GM18508 (cell line): ENCODE measurements around the gene TMEM238L.

ENCODE experiments used
- ATAC-seq: cut with Tn5 transposase; IDR thresholded peaks from one replicate; pipeline ENCODE4 v1.9.1; 2021; ENCODE audit warnings: moderate number of reproducible peaks; ENCODE audit not compliant: insufficient read depth, unreplicated experiment

Gene TMEM238L

DNA sequence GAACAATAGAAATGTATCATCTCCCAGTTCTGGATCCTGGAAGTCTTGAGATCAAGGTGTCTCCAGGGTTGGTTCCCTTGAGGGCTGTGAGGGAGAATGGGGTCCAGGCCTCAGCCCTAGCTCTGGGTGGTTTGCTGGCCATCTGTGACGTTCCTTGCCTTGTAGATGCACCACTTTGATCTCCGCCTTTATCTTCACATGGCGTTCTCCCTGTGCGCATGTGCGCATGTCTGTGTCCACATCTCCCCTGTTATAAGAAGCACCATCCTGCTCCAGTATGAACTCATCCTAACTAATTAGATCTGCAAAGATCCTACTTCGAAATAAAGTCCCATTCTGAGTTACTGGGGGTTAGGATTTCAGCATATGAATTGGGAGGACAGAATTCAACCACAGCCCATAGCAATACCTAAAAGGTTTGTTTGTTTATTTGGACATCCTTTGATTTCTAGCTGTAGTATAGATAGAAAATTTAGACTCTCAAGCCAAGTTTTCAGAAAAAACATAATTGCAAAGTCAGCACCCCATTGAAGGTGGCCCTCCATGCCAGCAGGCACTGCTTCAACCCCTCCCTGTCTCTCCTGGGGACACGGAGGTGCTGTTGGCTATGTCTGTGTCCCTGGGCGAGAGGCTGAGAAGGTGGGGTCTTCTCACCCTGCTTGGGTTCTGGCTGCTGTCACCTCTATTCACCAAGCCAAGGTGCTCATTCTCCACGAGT is 2.8 kb upstream of the TMEM238L start:
- no peak for ATAC-seq

DNA sequence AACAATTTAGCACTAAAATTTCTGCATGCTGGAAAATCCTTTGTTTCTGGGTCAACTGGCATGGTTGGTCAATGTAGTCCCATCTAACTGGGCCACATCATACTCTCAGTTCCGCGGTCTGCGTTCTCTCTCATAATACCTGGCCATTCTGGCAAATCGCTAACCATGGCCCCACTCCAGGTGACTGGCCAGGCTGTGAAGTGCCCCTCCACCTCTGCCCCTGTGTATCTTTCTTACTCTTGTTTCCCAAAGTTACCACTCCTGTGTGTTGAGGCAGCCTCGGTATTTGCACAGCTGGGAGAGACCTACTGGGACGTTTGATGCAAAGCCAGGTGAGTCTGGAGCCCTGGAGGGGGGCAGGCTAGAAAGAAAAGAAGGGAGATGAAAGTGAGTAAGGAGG is 2.0 kb upstream of the TMEM238L start:
- ATAC-seq: no peak

DNA sequence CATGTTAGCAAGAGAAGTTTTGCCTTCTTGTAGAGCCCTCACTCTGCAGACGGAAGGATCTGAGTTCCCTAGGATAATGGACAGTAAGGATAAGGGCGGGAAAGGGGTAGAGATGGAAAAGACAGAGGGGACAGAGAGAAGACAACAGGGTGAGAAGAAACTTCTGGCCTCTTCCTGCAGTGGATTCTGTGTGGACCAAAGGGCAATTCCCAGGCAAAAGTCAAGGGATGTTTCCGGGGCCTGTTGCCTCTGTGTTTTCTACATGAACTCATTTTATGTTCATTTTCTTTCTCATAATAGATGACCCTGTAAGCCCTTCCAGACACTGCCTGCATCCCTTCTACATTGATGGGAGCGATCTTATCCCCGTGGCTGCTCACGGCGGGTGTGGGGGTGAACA is 647 bp upstream of the TMEM238L start:
- ATAC-seq: no peak

DNA sequence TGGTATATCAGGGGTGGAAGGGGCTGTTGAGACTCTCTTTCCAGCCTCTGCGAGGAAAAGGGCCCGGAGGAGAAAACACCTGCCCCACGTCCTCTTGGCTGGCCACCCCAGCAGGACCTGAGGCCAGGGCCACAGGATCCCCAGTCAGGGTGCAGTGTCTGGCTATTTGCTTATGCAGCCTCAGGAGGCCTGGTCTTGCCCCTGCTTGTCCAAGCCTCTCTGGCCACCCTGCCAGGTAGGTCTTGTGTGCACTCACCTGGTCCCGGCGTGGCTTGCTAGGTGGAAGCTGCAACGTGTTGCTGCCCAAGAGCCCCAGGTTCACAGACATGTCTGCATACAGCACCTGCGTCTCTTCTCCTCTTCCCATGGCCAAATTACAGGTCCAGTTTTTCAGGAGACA is 549 bp downstream of the TMEM238L start:
- ATAC-seq: no peak

DNA sequence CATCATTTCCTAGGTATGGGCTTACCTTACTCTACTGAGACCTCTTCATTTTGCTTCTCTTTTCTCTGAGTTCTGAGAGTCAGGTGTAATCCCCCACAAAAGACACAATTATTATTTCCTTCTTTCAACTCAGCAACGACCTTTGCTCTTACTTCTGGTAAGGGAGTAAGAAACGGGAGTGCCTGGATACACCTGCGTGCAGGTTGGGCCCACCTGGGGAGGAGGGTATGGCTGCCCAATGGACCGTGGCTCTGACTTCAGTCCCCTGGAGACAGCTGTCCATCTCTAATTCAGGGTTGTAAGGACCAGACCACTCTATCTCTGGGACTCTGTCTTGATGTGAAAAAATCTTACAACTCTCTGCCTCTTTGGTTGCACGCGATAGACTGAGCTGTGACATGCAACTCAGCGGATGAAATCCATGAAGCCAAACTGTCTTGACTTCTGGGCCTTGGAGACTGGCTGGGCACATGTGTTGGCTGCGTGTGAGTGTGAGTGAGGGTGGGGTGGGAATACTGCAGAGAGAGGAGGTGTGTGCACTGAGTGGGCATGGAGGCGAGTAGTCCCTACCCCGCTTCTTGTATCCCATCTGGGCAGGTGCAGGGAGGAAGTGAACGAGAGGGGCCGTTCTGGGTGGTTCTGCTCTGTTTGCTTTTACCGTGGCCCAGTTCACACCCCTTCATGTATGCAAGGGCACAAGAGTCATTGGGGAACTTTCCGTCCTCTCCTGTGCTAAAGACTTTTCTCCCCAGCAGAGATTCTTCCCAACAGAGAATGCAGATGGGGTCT is 1.2 kb downstream of the TMEM238L start:
- ATAC-seq: no peak

DNA sequence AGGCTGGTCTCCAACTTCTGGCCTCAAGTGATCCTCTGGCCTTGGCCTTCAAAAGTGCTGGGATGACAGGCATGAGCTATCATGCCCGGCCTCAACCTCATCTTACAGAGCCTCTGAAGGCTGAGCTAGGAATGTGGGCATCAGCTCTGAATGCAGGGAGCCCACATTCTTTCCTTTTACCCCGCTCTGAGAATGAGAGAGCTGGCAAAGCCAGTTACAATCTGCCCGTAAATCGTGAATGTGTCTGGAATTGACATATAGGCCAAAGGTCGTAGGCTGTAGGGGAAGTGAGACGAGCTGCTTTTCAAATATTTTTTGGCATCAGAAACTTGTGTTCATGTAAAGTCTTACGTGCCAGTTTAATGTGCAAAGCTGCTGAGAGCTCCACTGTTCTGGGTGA is 4.5 kb downstream of the TMEM238L start:
- ATAC-seq: no peak

DNA sequence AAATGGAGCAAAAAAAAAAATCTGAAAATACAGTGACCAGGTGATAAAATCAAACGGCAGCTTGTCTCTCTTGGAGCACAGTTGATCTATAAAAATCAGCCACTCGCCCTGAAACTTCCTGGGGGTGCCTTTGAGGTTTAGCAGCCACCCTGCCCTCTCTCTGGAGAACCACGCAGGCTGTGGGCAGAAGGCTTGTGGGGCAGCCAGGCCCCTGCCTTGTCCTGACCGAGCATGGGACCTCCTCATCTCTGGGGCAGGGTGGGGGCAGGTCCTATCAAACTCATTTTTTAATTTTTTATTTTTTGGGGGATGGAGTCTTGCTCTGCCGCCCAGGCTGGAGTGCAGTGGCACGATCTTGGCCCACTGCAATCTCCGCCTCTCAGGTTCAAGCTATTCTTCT is 5.0 kb downstream of the TMEM238L start:
- ATAC-seq: no peak

DNA sequence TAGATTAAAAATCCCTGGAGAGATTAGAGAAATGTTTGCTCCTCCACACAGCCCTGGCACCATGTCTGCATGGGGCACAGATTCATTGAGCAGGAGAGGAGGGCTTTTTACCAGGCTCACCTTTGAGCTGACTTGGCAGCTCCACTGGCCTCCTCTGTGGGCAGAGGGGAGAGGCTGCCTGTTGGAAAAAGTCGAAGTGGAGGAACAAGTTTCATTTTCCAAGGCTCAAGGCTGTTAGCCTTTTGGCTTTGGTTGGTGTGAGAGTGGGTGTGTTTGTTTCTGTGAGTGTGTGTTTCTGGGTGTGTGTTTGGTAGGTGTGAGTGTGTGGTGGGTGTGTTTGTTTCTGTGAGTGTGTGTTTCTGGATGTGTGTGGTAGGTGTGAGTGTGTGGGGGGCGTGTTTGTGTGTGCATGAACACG is 5.6 kb downstream of the TMEM238L start:
- ATAC-seq: no peak

DNA sequence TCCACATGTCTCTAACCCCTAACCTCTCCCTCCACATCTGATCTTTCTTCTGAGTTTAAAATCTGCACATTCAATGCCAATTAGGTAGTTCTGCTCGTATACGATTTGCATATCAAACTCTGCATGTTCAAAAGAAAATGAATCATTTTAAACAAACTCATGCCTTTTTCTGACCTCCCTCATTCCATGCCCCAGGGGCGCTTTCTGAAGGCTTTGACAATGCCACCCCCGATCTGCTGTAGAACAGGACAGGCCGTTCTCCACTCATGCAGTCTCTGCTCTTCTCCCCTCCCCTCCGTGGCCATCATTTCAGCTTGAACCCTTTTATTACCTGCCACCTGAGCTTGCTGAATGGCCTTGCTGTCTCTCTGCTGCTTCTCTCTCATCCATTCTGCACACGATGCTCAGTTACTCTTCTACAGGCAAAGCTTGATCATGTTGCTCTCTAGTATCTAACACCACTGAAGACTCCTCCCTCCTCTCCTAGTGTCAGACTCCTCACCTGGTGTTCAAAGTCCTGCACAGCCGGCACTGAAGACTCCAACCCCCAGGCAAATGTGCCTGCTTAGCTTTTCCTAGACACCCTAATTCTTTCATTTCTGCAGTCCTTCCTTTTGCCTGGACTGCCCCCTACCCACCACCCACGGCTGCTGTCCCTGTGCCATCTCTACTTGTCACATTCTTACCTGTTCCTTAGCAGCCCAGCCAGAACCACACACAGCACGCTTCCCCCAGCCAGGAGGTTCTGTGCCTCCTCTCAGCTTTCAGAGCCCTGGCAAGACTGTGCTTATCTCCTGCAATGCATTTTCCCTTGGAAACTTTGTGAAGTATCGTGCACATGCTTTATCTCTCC is 6.2 kb downstream of the TMEM238L start:
- ATAC-seq: no peak

DNA sequence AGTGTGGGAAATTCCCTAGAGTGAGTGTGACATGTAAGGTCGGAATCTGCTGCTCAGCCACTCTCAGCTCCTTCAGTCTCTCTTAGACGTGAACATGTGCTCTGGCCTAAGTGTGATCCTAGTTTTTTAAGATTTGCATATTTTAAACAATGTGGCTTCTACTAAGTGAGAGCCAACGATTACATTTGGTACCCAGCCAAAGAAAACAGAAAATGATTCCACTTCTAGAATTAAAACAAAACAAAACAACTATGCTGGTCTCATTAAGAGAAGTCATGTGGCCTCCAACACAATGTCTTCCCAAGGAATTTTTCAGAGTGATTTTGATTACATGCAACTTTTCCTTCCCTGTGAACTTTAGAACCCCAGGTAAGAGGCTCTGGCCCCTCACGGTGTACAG is 10.1 kb downstream of the TMEM238L start:
- ATAC-seq: no peak

DNA sequence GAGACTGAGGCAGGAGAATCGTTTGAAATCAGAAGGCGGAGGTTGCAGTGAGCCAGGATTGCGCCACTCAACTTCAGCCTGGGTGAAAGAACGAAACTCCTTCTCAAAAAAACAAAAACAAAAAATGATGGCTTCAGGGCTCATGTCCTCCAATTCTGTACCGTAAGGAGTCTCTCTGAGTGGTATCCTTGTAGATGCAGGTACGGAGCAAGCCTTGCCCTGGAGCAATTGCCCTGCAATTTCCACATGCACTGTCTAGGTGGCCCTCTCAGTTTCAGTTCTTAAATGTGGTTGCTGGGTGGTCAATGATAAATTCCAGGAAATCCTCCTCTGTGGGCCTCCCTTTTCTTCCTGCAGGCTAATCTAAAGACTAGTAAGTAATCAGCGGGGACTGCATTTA is 10.6 kb downstream of the TMEM238L start:
- ATAC-seq: no peak

DNA sequence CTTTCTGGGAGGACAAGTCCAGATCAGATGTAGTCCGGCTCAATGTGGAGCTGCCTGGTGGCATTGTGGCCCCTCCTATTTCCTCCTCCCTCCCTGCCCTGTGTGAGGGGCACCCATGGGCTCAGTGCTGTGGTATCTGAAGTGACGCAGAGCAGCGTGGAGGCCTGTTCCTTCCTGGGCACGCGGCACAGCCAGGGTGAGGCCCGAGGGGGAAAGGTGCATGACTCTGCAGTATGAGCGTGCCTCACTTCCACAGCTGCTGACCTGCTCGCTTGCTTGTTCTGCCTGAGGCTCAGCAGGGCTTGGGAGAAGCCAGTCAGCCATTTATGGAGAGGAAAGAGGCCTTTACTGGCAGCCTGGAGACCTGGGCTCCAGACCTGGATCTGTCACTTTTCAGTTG is 11.7 kb downstream of the TMEM238L start:
- no peak for ATAC-seq

DNA sequence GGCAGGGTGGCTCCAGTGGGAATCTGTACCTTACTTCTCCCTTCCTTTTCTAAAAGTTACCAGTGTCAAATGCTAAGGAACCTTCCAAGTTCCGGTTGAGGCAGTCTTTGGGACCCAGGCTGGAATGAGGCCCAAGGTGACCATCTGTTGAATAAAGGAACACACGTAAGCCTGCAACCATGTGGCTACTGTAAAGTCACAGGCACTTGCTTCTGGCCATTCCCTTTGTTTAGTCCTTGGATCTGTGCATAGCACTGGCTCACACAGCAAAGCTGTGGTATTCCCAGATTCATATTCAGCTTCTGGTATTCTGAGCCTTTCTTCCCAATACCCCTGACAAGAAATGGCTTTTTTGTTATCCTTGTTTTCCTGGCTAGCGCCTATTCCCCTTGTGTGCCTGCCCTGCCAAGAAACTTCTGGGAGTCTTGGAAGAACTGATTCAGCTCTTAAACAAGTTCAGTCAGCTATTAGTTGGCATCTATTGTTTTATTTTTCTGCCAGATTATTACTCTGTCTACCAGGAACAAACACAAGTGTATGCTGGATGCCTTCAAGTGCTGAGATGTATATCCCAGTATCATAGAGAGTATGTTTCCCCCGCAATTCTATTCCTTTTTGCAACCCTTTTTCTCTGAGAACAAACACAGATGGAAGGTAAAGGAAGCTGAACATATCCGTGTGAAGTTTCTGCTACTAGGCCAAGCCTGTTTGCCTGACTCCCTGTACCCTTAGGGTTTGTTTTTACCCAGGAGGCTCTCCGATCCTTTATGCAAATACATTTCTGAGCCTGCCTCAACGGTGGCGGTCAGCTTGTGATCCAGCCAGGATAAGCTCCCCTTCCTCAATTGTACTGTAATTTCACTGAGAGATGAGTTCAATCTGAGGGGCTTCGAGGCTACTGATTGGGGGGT is 13.2 kb downstream of the TMEM238L start:
- no peak for ATAC-seq

DNA sequence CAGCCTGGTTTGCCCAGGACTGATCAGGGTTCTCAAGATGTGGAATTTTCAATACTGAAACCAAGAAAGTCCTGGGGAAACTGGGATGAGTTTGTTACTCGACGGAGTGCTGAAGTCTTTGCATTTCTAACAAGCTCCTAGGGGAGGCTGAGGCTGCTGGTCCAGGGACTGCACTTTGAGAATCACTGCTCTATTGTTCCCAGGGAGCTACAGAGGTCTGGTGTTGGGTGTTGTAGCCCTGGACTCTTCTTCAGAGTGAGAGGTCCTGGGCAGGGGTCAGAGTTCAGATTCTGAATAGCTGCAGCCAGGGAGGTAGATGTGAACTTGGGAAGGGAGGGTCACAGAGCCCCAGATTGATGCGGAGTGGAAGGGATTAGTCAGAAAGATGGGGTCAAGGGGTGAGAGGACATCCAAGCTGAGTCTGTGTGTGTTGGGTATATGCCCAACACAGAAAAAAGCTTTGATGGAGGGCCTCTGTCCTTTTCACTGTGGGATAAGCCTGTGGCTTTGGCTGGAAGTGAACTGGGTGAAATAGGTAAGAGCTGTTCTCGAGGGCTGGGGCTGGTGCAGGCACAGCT is 14.1 kb downstream of the TMEM238L start:
- ATAC-seq: no peak

DNA sequence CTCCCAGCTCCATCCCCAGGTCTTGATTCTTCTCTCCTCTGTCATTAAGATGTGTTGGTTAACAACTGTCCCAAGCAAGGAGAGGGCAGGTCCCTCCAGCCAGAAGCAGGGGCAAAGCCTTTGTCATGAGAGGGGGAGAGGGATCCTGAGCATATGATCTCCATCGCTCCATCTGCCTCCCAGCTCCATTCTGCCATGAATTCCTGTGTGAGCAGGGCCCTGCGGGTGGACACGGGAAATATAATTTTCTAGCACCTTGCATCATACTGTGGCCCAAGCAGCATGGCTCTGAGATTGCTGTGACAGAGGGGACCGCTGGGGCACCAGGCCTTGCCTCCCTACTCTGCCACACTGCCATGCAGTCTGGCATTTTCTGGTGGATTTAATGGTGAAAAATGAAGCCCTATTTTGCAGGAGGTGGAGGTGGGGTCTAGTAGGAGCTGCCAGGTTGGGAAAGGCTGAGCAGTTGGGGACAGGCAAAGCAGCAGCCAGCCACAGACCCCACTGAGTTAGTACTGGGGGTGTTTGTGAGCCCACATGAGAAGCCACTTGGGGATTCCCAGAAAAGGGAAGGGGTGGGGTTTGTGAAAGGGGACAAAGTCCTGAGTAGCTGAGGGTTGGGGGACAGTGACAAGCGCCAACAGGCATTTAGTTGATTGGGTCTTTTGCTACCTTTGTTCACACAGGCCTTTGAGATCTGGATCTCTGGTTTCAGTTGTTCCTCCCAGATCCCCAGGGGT is 16.4 kb downstream of the TMEM238L start:
- no peak for ATAC-seq

DNA sequence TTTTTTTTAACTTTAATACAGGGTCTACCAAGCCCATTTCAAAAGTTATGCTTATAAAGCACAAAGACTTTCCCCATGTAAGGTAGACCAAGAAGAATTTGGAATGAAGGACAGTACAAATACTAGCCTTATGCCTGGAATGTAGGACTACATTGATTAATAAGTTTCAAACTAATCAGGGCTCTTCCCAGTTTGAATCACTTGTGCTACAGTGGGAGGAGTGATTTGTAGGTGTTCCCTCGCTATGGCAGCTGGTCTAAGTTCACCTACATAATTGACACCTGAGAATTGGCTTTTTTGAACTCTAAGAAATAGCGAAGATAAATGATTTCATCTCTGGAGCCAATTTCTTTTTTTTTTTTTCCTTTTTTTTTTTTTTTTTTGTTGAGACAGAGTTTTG is 18.6 kb downstream of the TMEM238L start:
- no peak for ATAC-seq

DNA sequence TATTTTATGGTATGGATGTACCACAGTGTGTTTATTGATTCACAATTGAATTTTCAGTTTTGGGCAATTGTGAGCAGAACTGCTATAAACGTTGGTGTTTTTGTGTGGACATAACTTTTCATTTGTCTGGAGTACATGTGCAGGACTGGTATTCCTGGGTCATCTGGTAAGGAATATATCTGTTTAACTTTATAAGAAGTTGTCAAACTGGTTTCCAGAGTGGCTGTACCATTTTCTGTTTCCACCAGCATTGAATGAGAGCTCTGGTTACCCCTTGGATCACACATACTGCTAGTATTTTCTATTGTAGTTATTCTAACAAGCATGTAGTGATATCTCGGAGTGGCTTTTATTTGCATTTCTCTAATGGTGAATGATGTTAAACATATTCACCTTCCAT is 24.3 kb downstream of the TMEM238L start:
- ATAC-seq: no peak

DNA sequence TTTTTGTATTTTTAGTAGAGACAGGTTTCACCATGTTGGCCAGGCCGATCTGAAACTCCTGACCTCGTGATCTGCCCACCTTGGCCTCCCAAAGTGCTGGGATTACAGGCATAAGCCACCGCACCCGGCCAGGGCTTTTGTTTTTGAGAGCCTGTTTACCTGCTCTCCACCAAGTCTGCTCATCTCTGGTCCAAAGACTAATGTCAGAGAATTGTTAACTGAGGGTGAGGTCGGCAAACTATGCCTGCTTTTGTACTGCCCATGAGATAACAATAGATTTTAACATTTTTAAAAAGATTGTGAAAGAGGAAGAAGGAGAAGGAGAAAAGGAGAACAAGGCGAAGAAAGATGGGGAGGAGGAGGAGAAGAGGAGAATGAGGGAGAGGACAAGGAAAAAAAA is 26.0 kb downstream of the TMEM238L start:
- no peak for ATAC-seq
